ENCODE measurements around the gene SNAI3. TPM values are rescaled to one million over a fixed set of nuclear protein-coding genes. Genes with fewer than 3 reads are reported as not detected.

Gene SNAI3
- total RNA-seq, 1 experiment from 2014 or later = not detected

DNA sequence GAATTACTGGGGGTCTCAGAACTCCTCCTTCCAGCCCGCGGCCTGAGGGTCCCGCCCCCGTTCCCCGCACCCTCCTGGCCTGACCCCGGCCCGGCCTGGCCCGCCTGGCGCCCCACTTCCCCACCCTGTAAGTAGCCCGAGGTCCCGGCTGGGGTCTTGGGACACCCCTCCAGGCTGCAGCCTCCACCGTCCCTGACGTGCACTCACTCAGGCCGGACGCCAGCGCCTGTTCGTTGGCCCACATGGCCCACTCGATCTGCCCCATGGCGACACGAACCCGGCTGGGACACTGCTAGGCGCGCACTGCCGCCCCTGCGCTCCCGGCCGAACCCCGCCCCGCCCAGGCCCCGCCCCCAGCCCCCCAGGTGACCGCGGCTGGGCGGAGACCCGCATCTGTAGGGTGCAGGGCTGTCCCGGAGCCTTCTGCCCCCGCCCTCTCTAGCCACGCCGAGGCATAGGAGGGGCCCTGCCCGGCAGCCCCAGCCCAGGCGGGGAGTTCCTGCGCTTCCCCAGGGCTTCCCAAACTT, 35.5 kb downstream of the SNAI3 start, which contains the start of gene CYBA:
Gene CYBA, minus strand, starts transcription at position 305 of the 527 bp plus-strand sequence. Its CDS starts 40 bp downstream, at position 265.
- Histone ChIP-seq H3K27ac (ENCODE audit: low read length) (peak within 1 kb of the TSS; percentile 78), H3K4me3 (ENCODE audit: low read depth in 2 of 2, low read length in 2 of 2) (peak within 1 kb of the TSS; percentile 62 to 70), H3K9me3 (ENCODE audit: control insufficient read depth, insufficient read depth, low read depth, low read length) (no peaks in the 10 kb centered on the region), H3K36me3 (ENCODE audit: control insufficient read depth, insufficient read depth, low read length) (peaks cover 6% of the 10 kb centered on the region; the same call in 1 of the 2 replicates), H3K4me1 (ENCODE audit: control insufficient read depth, insufficient read depth, low read length) (peaks cover 14% of the 10 kb centered on the region), H3K27me3 (ENCODE audit: control insufficient read depth, insufficient read depth, low read length) (no peaks in the 10 kb centered on the region)
- ChIA-PET CTCF (no interaction called here), POLR2A (no interaction called here)
- intact Hi-C loops (cut with micrococcal nuclease; ENCODE audit: unreplicated experiment) = no loop called here
- DNase-seq (ENCODE audit: low read depth, low spot score) (no peak), ATAC-seq (peak; percentile 91)
- TF ChIP-seq CTCF (IDR thresholded peaks at IDR 0.05) (no peak), TCF7L2 (IDR thresholded peaks at IDR 0.05; ENCODE audit: low read depth, low read length) (no peak), SIN3A (IDR thresholded peaks at IDR 0.05; ENCODE audit: borderline replicate concordance, insufficient read depth, low read depth, low read length) (0 out of 2 replicates have a peak, but pooled peaks have one; percentile 3), POLR2AphosphoS5 (IDR thresholded peaks at IDR 0.05; ENCODE audit: low read depth, low read length) (0 out of 2 replicates have a peak, but pooled peaks have one; percentile 36)
- TF ChIP-seq, protein P1, sequence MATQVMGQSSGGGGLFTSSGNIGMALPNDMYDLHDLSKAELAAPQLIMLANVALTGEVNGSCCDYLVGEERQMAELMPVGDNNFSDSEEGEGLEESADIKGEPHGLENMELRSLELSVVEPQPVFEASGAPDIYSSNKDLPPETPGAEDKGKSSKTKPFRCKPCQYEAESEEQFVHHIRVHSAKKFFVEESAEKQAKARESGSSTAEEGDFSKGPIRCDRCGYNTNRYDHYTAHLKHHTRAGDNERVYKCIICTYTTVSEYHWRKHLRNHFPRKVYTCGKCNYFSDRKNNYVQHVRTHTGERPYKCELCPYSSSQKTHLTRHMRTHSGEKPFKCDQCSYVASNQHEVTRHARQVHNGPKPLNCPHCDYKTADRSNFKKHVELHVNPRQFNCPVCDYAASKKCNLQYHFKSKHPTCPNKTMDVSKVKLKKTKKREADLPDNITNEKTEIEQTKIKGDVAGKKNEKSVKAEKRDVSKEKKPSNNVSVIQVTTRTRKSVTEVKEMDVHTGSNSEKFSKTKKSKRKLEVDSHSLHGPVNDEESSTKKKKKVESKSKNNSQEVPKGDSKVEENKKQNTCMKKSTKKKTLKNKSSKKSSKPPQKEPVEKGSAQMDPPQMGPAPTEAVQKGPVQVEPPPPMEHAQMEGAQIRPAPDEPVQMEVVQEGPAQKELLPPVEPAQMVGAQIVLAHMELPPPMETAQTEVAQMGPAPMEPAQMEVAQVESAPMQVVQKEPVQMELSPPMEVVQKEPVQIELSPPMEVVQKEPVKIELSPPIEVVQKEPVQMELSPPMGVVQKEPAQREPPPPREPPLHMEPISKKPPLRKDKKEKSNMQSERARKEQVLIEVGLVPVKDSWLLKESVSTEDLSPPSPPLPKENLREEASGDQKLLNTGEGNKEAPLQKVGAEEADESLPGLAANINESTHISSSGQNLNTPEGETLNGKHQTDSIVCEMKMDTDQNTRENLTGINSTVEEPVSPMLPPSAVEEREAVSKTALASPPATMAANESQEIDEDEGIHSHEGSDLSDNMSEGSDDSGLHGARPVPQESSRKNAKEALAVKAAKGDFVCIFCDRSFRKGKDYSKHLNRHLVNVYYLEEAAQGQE (IDR thresholded peaks at IDR 0.05; ENCODE audit: insufficient read depth in 1 of 2, low read depth in 2 of 2, low read length in 1 of 2) = no peak
- in situ Hi-C loops (cut with HindIII; ENCODE audit: low pct_unique_long_range_greater_than_20kb, low sequenced_read_pairs) = no loop called here
- BruUV-seq (replicated peaks) = no TSS peak

DNA sequence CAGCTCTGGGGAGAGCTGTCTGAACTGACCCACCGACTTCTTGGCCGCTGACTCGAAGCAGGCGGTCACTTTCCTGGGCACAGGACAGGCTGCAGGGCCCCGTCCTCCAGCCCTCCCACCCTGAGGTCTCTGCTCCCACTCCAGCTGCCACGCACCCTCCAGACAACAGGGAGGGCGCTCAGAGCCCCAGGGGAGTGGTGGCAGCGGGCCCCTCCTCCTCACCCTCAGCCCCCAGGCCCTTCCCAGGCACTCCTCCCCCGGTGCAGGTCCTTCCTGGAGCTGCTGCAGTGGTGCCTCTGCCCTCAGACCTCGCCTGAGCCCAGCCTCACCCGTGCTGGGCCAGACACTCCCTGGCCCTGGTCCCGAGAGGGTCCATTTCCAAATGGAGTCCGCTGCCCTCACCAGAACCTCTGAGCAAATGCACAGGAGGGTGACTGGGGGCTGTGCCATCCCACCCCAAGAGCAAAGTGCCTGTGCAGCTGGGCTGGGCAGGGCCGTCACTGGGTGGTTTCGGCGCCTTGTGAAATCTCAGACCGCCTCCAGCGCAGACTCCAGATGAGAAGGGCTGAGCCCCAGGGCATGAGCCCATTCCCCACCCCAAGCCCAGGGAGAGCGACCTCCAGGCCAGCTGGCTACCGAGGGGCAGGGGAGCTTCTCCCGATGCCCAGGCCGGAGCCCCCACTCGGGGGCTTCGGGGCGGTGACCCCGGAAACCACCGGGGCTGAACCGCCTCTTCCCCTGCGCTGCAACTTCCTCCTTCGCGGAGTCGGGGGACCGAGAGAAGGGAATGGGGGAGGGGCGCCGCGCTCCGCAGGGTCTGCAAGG, 36.2 kb downstream of the SNAI3 start:
- peak overlapping the region; percentile 78 for H3K27ac ChIP-seq (ENCODE audit: low read length)
- peak overlapping the region; percentile 62 to 70 for H3K4me3 ChIP-seq (ENCODE audit: low read depth in 2 of 2, low read length in 2 of 2)
- in situ Hi-C loops (cut with HindIII; ENCODE audit: low pct_unique_long_range_greater_than_20kb, low sequenced_read_pairs) (no loop called here), intact Hi-C loops (cut with micrococcal nuclease; ENCODE audit: unreplicated experiment) (no loop called here)
- peaks cover 6% of the 10 kb centered on the region; the same call in 1 of the 2 replicates for H3K36me3 ChIP-seq (ENCODE audit: control insufficient read depth, insufficient read depth, low read length)
- no peaks in the 10 kb centered on the region for H3K9me3 ChIP-seq (ENCODE audit: control insufficient read depth, insufficient read depth, low read depth, low read length)
- peaks cover 14% of the 10 kb centered on the region for H3K4me1 ChIP-seq (ENCODE audit: control insufficient read depth, insufficient read depth, low read length)
- ATAC-seq (peak; percentile 40), DNase-seq (ENCODE audit: low read depth, low spot score) (no peak)
- no peaks in the 10 kb centered on the region for H3K27me3 ChIP-seq (ENCODE audit: control insufficient read depth, insufficient read depth, low read length)
- ChIA-PET POLR2A (no interaction called here), CTCF (no interaction called here)
- no TSS peak for BruUV-seq (replicated peaks)
- no peak for TF ChIP-seq POLR2AphosphoS5 (IDR thresholded peaks at IDR 0.05; ENCODE audit: low read depth, low read length)
- 0 out of 2 replicates have a peak, but pooled peaks have one; percentile 22 for TF ChIP-seq SIN3A (IDR thresholded peaks at IDR 0.05; ENCODE audit: borderline replicate concordance, insufficient read depth, low read depth, low read length)
- no peak for TF ChIP-seq CTCF (IDR thresholded peaks at IDR 0.05)
